Urinary bladder (tissue), 4 donors: ENCODE results near the gene RPP14. TPM values are rescaled to one million over a fixed set of nuclear protein-coding genes. Genes with fewer than 3 reads are reported as not detected.
"Not testable (repeated sequence)": the region's sequence is repeated elsewhere in the genome, so short reads cannot be mapped to it uniquely, and the experiment has no call there.

Experiments
- DNase-seq: peaks from one replicate; pipeline ENCODE4 v3.0.0-alpha.2; 2015; ENCODE audit errors: extremely low spot score
- H3K27ac ChIP-seq: one replicate; pipeline ENCODE4 v1.5.1; 2013; ENCODE audit warnings: low read depth, mild to moderate bottlenecking, moderate library complexity
- H3K36me3 ChIP-seq: one replicate; pipeline ENCODE4 v1.6.1; 2013; ENCODE audit warnings: mild to moderate bottlenecking, moderate library complexity; ENCODE audit not compliant: insufficient read depth
- H3K4me1 ChIP-seq: one replicate; pipeline ENCODE4 v1.6.1; 2013; ENCODE audit warnings: mild to moderate bottlenecking, moderate library complexity; ENCODE audit not compliant: insufficient read depth
- H3K4me3 ChIP-seq: one replicate; pipeline ENCODE4 v1.5.1; 2013; ENCODE audit warnings: low read depth, low read length
- WGBS: extraction: QIAGEN DNeasy Blood & Tissue Kit; methylation state at CpG from one replicate; pipeline ENCODE4 v1.1.7; 2013; 5-methylcytosine and 5-hydroxymethylcytosine counted together
- polyA plus RNA-seq: library from polyadenylated mRNA; stranded (reverse); fragments of 200-250 nt; gene quantifications from one replicate; pipeline ENCODE4 v1.2.3, GENCODE V29; 2013
- total RNA-seq: library from RNA; depleted of rRNA; stranded (reverse); fragments of >200 nt; gene quantifications from one replicate; pipeline ENCODE4 v1.2.3, GENCODE V29; 2014
- donor health status: healthy with polysubstance abuse.
- donor health status: healthy.

Gene RPP14
- total RNA-seq (19.2 TPM), polyA plus RNA-seq (9.4 TPM)

DNA sequence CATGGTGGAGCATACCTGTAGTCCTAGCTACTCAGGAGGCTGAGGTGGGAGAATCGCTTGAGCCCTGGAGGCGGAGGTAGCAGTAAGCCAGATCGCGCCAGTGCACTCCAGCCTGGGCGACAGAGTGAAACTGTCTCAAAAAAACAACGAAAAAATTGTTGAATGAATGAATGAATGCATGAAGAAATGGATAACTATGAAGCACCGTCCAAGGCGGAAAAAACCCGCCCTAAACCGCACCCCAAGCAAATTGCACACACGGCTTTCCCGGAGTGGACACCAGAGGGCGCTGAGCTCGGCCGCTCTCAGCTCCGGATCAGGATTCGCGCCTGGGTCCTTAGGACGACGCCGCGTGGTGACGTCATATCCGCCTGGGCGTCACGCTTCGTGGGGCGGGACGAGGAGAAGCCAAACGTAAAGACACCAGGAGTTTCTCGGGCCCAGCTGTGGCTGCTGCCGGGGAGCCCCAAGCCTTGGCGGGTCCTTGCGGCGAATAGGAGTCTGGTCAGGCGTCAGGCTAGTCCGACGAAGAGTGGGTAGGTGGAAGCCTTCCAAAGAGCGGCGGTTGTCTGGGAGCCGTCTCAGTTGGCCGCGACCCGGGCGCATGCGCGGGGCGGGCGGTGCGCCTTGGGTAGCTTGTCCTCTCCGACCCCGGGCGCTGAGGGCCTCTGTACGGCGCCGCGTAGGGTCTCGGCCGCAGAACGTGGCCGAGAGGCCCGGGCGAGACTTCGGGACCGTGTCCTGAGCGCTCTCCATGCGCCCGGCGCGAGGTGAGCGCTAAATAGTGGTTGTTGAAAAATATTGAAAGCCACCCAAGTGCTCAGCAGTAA lies at the start of gene RPP14, which contains the start of gene HTD2:
RPP14 (plus strand) TSS at position 364 of the 830 bp plus-strand sequence. CDS start 4,085 bp downstream, outside the sequence.
HTD2 (plus strand) TSS at position 639 of the 830 bp plus-strand sequence. CDS start 11,094 bp downstream, outside the sequence.
- peak within 1 kb of the TSS; percentile 99 for H3K27ac ChIP-seq
- H3K36me3 ChIP-seq, result no peaks in the 10 kb centered on the region
- 4% methylated on average over 71 of the region's 71 CpGs for WGBS
- no peaks in the 10 kb centered on the region for H3K4me1 ChIP-seq
- H3K4me3 ChIP-seq, result peak within 1 kb of the TSS; percentile 67
- peak; percentile 95 for DNase-seq

GRCh38 chr3:58256511-58256910 lies 49.5 kb upstream of the RPP14 start:
- Histone ChIP-seq H3K4me3 (no peak overlapping the region), H3K27ac (no peak overlapping the region), H3K36me3 (no peaks in the 10 kb centered on the region), H3K4me1 (no peaks in the 10 kb centered on the region)
- WGBS, result 92% methylated on average over 4 of the region's 4 CpGs
- no peak for DNase-seq

DNA sequence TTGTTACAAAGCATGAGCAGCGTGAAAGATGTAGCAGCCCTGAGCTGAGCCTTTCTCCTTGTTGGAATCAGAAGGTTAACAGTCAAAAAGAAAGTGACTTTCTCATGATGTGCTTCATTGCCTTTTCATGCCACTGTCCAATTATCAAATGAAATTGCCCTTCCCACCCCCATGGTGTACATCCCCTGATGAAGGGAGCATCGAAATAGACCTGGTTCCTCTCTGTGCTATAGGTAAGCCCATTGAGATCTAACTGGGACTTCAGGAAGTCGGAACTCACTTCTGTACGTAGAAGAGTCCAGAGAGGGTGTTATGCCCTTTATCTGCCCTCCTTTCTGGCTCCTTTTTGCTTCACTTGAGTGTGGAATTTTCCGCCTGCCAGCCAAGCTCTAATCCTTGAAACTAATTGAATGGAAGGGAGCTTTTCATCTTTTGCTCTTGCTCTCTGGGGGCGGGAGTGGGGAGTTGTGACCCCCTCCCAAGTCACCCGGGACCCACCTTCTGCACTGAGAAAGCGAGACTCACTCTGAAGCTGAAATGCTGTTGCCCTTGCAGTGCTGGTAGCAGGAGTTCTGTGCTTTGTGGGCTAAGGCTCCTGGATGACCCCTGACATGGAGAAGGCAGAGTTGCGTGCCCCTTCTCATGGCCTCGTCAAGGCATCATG lies 47.5 kb upstream of the RPP14 start:
- DNase-seq, result no peak
- H3K27ac ChIP-seq, result no peak overlapping the region
- no peaks in the 10 kb centered on the region for H3K4me1 ChIP-seq
- 90% methylated on average over 10 of the region's 10 CpGs for WGBS
- H3K36me3 ChIP-seq, result no peaks in the 10 kb centered on the region
- H3K4me3 ChIP-seq, result no peak overlapping the region

DNA sequence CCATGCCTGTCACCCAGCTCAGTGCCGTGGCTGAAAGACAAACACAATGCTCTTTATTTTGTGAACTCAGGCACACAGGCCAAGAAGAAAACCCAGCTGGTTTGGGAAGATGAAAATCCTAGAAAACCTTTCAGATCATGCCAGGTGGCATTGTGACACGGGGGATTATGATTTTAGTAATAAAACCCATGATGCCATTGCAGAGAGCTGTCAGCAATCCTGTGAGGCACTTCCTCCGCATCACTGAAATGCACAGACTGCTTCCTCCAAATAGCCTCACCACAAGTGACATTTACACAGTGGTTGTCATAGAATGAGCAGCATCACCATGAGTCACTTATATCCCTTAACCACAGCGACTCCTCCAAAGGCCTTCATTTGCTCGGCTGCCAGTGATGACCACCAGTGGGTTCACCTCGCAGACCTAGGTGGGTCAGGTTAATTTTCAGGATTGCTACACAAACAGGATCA lies 45.7 kb upstream of the RPP14 start:
- no peaks in the 10 kb centered on the region for H3K4me1 ChIP-seq
- 89% methylated on average over 6 of the region's 6 CpGs for WGBS
- DNase-seq, result no peak
- no peaks in the 10 kb centered on the region for H3K36me3 ChIP-seq
- no peak overlapping the region for H3K27ac ChIP-seq
- H3K4me3 ChIP-seq, result no peak overlapping the region

- no peaks in the 10 kb centered on the region for H3K4me1 ChIP-seq
- H3K4me3 ChIP-seq, result no peak overlapping the region
- no peak overlapping the region for H3K27ac ChIP-seq
- WGBS, result 87% methylated on average over 6 of the region's 6 CpGs
- no peaks in the 10 kb centered on the region for H3K36me3 ChIP-seq
- DNase-seq, result no peak
Measured at GRCh38 chr3:58260733-58261132, 45.3 kb upstream of the RPP14 start.

GRCh38 chr3:58261954-58262666 lies 43.9 kb upstream of the RPP14 start:
- Histone ChIP-seq H3K27ac (no peak overlapping the region), H3K4me3 (no peak overlapping the region), H3K36me3 (no peaks in the 10 kb centered on the region), H3K4me1 (no peaks in the 10 kb centered on the region)
- WGBS, result 62% methylated on average over 3 of the region's 3 CpGs
- no peak for DNase-seq

GRCh38 chr3:58266577-58266976 lies 39.5 kb upstream of the RPP14 start:
- H3K27ac ChIP-seq, result no peak overlapping the region
- no peak for DNase-seq
- H3K4me3 ChIP-seq, result no peak overlapping the region
- H3K36me3 ChIP-seq, result no peaks in the 10 kb centered on the region
- no peaks in the 10 kb centered on the region for H3K4me1 ChIP-seq
- WGBS, result 48% methylated on average over 1 of the region's 1 CpG

GRCh38 chr3:58267543-58267942 lies 38.5 kb upstream of the RPP14 start:
- H3K36me3 ChIP-seq, DNase-seq, H3K27ac ChIP-seq, H3K4me3 ChIP-seq, H3K4me1 ChIP-seq: not testable (repeated sequence)
- WGBS, result 95% methylated on average over 1 of the region's 1 CpG

GRCh38 chr3:58269356-58269755 lies 36.7 kb upstream of the RPP14 start:
- Histone ChIP-seq H3K27ac (no peak overlapping the region), H3K4me1 (no peaks in the 10 kb centered on the region), H3K36me3 (no peaks in the 10 kb centered on the region), H3K4me3 (no peak overlapping the region)
- WGBS, result 67% methylated on average over 2 of the region's 2 CpGs
- no peak for DNase-seq

- no peak for DNase-seq
- no peaks in the 10 kb centered on the region for H3K4me1 ChIP-seq
- H3K36me3 ChIP-seq, result no peaks in the 10 kb centered on the region
- H3K27ac ChIP-seq, result no peak overlapping the region
- H3K4me3 ChIP-seq, result no peak overlapping the region
- 97% methylated on average over 2 of the region's 2 CpGs for WGBS
Measured at GRCh38 chr3:58270485-58270884, 35.6 kb upstream of the RPP14 start.

GRCh38 chr3:58271901-58272501 lies 34.0 kb upstream of the RPP14 start:
- no peak overlapping the region for H3K27ac ChIP-seq
- DNase-seq, result no peak
- 81% methylated on average over 7 of the region's 7 CpGs for WGBS
- no peaks in the 10 kb centered on the region for H3K36me3 ChIP-seq
- H3K4me3 ChIP-seq, result no peak overlapping the region
- no peaks in the 10 kb centered on the region for H3K4me1 ChIP-seq

DNA sequence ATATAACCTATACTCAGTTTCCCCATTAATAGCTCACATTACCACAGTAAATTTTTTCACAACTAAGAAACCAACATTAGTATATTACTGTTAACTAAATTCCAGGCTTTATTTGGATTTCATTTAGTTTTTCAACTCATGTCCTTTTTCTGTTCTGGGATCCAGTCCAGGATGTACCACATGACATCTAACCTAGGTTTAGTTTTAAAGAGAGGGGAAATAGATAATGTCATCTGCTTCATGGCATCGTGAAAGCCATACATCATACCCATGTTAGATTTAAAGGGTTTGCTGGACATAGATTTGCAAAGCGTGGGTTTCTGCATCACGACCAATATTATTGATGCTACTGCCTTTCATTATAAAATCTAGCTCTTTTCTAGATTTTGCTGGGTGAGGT lies 33.2 kb upstream of the RPP14 start:
- Histone ChIP-seq H3K27ac (no peak overlapping the region), H3K4me3 (no peak overlapping the region), H3K4me1 (no peaks in the 10 kb centered on the region), H3K36me3 (no peaks in the 10 kb centered on the region)
- no peak for DNase-seq
- 75% methylated on average over 3 of the region's 3 CpGs for WGBS

- not testable (repeated sequence) for H3K4me3 ChIP-seq, H3K27ac ChIP-seq, DNase-seq, H3K36me3 ChIP-seq, H3K4me1 ChIP-seq
- WGBS, result 94% methylated on average over 3 of the region's 3 CpGs
Measured at GRCh38 chr3:58273362-58273761, 32.7 kb upstream of the RPP14 start.
